HepG2 (cell line): ENCODE measurements around the gene ACSS2. TPM values are rescaled to one million over a fixed set of nuclear protein-coding genes. Genes with fewer than 3 reads are reported as not detected.

Source experiments
- ATAC-seq: fragments of 200-7000 bp; cut with Tn5 transposase; 3 replicates; pipeline ENCODE4 v1.9.1; 2020; ENCODE audit warnings: mild to moderate bottlenecking, moderate library complexity
- BruUV-seq: library from RNA; stranded (reverse); fragments of 400-500 nt; replicated peaks from 2 replicates; lab custom pipeline; 2021; lab: Mats Ljungman, UMichigan
- CTCF ChIA-PET: fragments of 300-600 bp; formaldehyde crosslinking; extraction: SDS; loops from one replicate; lab custom pipeline; 2021; ENCODE audit warnings: low total read pairs, inconsistent platforms, low intra/inter-chr PET ratio; lab: Yijun Ruan, JAX
- POLR2A ChIA-PET: fragments of 350-600 bp; sonication (Branson Sonifier 250); formaldehyde crosslinking; loops from one replicate; lab custom pipeline; 2020; ENCODE audit warnings: antibody characterized with exemption, inconsistent platforms; lab: Yijun Ruan, JAX
- DNase-seq: peaks from one replicate; pipeline ENCODE4 v3.0.0-alpha.2; 2015; ENCODE audit warnings: low spot score
- FAIRE-seq: peaks from 3 replicates; lab custom pipeline; 2011; peaks lifted over from hg19 to GRCh38; lab: Jason Lieb, UNC
- H2AFZ ChIP-seq: one replicate; pipeline ENCODE4 v1.6.1; 2011; ENCODE audit warnings: low read length, inconsistent platforms
- H3K27ac ChIP-seq: fragments of 300-600 bp; 3 replicates; pipeline ENCODE4 v1.8.0; 2011; ENCODE audit warnings: mixed run types, mild to moderate bottlenecking, mixed read lengths, low read length, inconsistent platforms; ENCODE audit not compliant: insufficient read depth; ENCODE audit errors: extremely low read length
- H3K27me3 ChIP-seq, 2 experiments: fragments of 200-600 bp in 1 of 2; 2 replicates in 1 of 2; 3 replicates in 1 of 2; pipeline versions ENCODE4 v1.6.0 to v1.8.0; 2011; ENCODE audit warnings: low read length in 2 of 2, mild to moderate bottlenecking in 2 of 2, moderate library complexity in 2 of 2, inconsistent platforms in 1 of 2; ENCODE audit not compliant: insufficient read depth in 2 of 2, control insufficient read depth in 1 of 2
- H3K36me3 ChIP-seq, 2 experiments: fragments of 200-600 bp in 1 of 2; replicated peaks in 1 of 2; 2 replicates in 1 of 2; 3 replicates in 1 of 2; pipeline versions ENCODE4 v1.5.1 to v1.8.0; 2011; ENCODE audit warnings: low read length in 2 of 2, inconsistent platforms in 1 of 2; ENCODE audit not compliant: insufficient read depth in 2 of 2, control insufficient read depth in 1 of 2
- H3K4me1 ChIP-seq: 2 replicates; pipeline ENCODE4 v1.5.1; 2012; ENCODE audit warnings: low read length, inconsistent platforms; ENCODE audit not compliant: insufficient read depth
- H3K4me2 ChIP-seq: 2 replicates; pipeline ENCODE4 v1.6.0; 2011; ENCODE audit warnings: low read depth, low read length, inconsistent platforms
- H3K4me3 ChIP-seq, 3 experiments: fragments of 200-600 bp in 1 of 3; sonication (generic), shearing (Covaris generic) in 1 of 3; replicated peaks in 1 of 3; 2 replicates each; pipeline ENCODE4 v1.5.1; 2011 to 2016; ENCODE audit warnings: low read length in 3 of 3, inconsistent platforms in 2 of 3, low read depth in 2 of 3, mild to moderate bottlenecking in 2 of 3, control low read depth in 1 of 3, mixed read lengths in 1 of 3; ENCODE audit not compliant: insufficient read depth in 1 of 3
- H3K79me2 ChIP-seq: one replicate; pipeline ENCODE4 v1.6.1; 2011; ENCODE audit warnings: low read length, inconsistent platforms; ENCODE audit not compliant: insufficient read depth
- H3K9ac ChIP-seq: 2 replicates; pipeline ENCODE4 v1.6.0; 2011; ENCODE audit warnings: mild to moderate bottlenecking, low read depth, low read length, inconsistent platforms; ENCODE audit not compliant: insufficient read depth
- H3K9me3 ChIP-seq: 2 replicates; pipeline ENCODE4 v1.5.1; 2012; ENCODE audit warnings: mild to moderate bottlenecking, low read length
- H4K20me1 ChIP-seq: 2 replicates; pipeline ENCODE4 v1.6.0; 2011; ENCODE audit warnings: inconsistent platforms, mild to moderate bottlenecking, low read length, moderate library complexity; ENCODE audit not compliant: insufficient read depth
- ARHGAP35 ChIP-seq: sonication (generic); formaldehyde crosslinking; IDR thresholded peaks from 2 replicates; pipeline ENCODE4 v1.9.0; 2022; ENCODE audit warnings: mild to moderate bottlenecking, inconsistent platforms, moderate library complexity, missing genetic modification reagents, borderline replicate concordance
- ARNT2 ChIP-seq: sonication (generic); formaldehyde crosslinking; IDR thresholded peaks from 2 replicates; pipeline ENCODE4 v1.8.0; 2022; ENCODE audit warnings: mild to moderate bottlenecking, low read depth, missing genetic modification reagents, moderate library complexity
- FOSL1 ChIP-seq: sonication (generic); formaldehyde crosslinking; IDR thresholded peaks from 2 replicates; pipeline ENCODE4 v1.9.0; 2021; ENCODE audit warnings: missing genetic modification reagents, borderline replicate concordance
- FOXA1 ChIP-seq, 2 experiments: fragments of 450-650 bp in 1 of 2; sonication (generic) in 1 of 2; formaldehyde crosslinking in 1 of 2; IDR thresholded peaks; 2 replicates each; pipeline versions ENCODE4 v1.4.0 to v1.6.1; 2016 to 2020; ENCODE audit warnings: missing genetic modification reagents in 1 of 2
- GFI1 ChIP-seq: sonication (generic); formaldehyde crosslinking; IDR thresholded peaks from 2 replicates; pipeline ENCODE4 v1.5.0; 2020; ENCODE audit warnings: missing genetic modification reagents, mild to moderate bottlenecking, borderline replicate concordance
- KLF9 ChIP-seq: IDR thresholded peaks from 2 replicates; pipeline ENCODE4 v1.6.1; 2016; ENCODE audit warnings: low read depth
- KMT2A ChIP-seq: sonication (generic); formaldehyde crosslinking; IDR thresholded peaks from 2 replicates; pipeline ENCODE4 v1.4.0; 2020; ENCODE audit warnings: missing genetic modification reagents
- ZNF180 ChIP-seq: sonication (generic); formaldehyde crosslinking; IDR thresholded peaks from 2 replicates; pipeline ENCODE4 v1.4.0; 2020; ENCODE audit warnings: low read depth, missing genetic modification reagents, borderline replicate concordance
- ZNF446 ChIP-seq: sonication (generic); formaldehyde crosslinking; IDR thresholded peaks from 2 replicates; pipeline ENCODE4 v1.5.0; 2020; ENCODE audit warnings: mild to moderate bottlenecking, missing genetic modification reagents
- WGBS: methylation state at CpG from one replicate; pipeline ENCODE4 v1.1.6; 2017; ENCODE audit warnings: low lambda C conversion rate; 5-methylcytosine and 5-hydroxymethylcytosine counted together
- in situ Hi-C: cut with HindIII; loops from 2 replicates; pipeline ENCODE4 v1.10.0; 2017; ENCODE audit warnings: low pct_unique_long_range_greater_than_20kb; ENCODE audit not compliant: extremely low pct_ligation_motif_present
- intact Hi-C: fragments of 100-400 bp; cut with micrococcal nuclease; formaldehyde crosslinking; loops from one replicate; pipeline ENCODE4 v1.10.0; 2022; ENCODE audit not compliant: unreplicated experiment
- polyA plus RNA-seq, 8 experiments: library from polyadenylated mRNA; depleted of rRNA in 3 of 8; stranded (reverse) in 7 of 8; unstranded in 1 of 8; fragments of >200 nt; fragmentation: Illumina TruSeq in 4 of 8; extraction: Trizol in 4 of 8; gene quantifications; 2 replicates each; pipeline versions ENCODE4 v1.2.1 to v1.2.3, GENCODE V29; 2011 to 2016; ENCODE audit warnings: low read depth in 4 of 8, missing spikeins in 1 of 8, mixed read lengths in 1 of 8; ENCODE audit not compliant: insufficient read depth in 1 of 8
- total RNA-seq, 5 experiments: library from RNA; depleted of rRNA; stranded (reverse); fragments of >200 nt; fragmentation: Illumina TruSeq; extraction: Trizol; gene quantifications; 2 replicates each; pipeline ENCODE4 v1.2.3, GENCODE V29; 2016; ENCODE audit warnings: low read depth in 1 of 5
- TF ChIP-seq, protein P1 (sequence below): sonication (generic); formaldehyde crosslinking; IDR thresholded peaks from 2 replicates; pipeline ENCODE4 v1.8.1; 2023; ENCODE audit warnings: mild to moderate bottlenecking, missing genetic modification reagents
- TF ChIP-seq, protein P2 (sequence below): sonication (generic); formaldehyde crosslinking; conservative IDR thresholded peaks from 2 replicates; pipeline ENCODE4 v1.8.1; 2023; ENCODE audit warnings: missing genetic modification reagents
- TF ChIP-seq, protein P3 (sequence below): sonication (generic); formaldehyde crosslinking; conservative IDR thresholded peaks from 2 replicates; pipeline ENCODE4 v1.4.0; 2020; ENCODE audit warnings: mild to moderate bottlenecking, missing genetic modification reagents, moderate library complexity

Gene ACSS2
- total and polyA plus RNA-seq, 2 of the 13 experiments (the other 11 are each of a cell fraction or from before 2014, with no cell fraction given): 72.8 to 89.7 TPM

DNA sequence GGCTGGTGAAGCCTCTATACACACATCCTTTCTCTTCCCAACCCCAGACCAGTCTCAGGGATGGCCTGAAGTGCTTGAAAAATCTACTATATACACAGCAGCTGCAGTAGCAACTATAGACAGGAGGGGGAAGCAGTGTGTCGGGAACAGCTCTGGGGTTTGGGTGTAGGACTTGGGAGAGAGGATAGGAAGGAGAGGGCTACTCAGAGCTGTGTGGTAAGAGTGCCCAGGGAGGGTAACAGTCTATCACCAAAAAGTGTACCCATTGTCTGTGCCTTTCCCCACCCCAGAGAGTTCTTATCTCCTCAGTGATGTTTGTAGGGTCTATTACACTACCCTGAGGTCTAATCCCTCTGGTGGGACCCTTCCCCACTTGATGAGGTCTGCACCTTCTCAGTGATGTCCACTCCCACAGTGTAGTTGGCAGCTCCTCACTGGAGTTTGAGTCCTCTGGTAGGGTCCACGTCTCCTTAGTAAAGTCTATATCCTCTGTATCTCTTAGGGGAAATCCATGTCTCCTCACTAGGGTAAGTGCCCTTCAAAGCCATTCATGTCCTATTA lies 2.2 kb upstream of the ACSS2 start:
- H3K4me3 ChIP-seq: peak overlapping the region; percentile 39 to 93 (median 41)
- ChIA-PET CTCF (interaction anchor here (1.2 to 6.7 kb wide), 7 partner anchors 74 to 396 kb away, joined by 3 to 123 read pairs (median 7); partner anchors contain the start of genes GSS, MYH7B and TRPC4AP), POLR2A (interaction anchor here (0.6 to 4.1 kb wide), 8 partner anchors 9 to 218 kb away, joined by 3 to 126 read pairs (median 3); partner anchors contain the start of genes GSS, MYH7B, NCOA6 and TRPC4AP)
- BruUV-seq: no TSS peak
- FAIRE-seq (peak; percentile 83), ATAC-seq (peak; percentile 65), DNase-seq (peak; percentile 90)
- H3K4me1 ChIP-seq: peaks cover 55% of the 10 kb centered on the region
- H3K9me3 ChIP-seq: no peaks in the 10 kb centered on the region
- peak overlapping the region; percentile 99 for H3K4me2 ChIP-seq
- H4K20me1 ChIP-seq: no peaks in the 10 kb centered on the region
- peaks cover 28% of the 10 kb centered on the region for H3K79me2 ChIP-seq
- 0% methylated on average over 2 of the region's 2 CpGs for WGBS
- H3K9ac ChIP-seq: peak overlapping the region; percentile 70
- H2AFZ ChIP-seq: peak overlapping the region; percentile 34
- H3K27me3 ChIP-seq: peaks cover 0 to 5% of the 10 kb centered on the region in 2 experiments; a peak in 1 of 5 replicates
- H3K36me3 ChIP-seq: no peaks in the 10 kb centered on the region
- in situ Hi-C loops (loop anchor here (5.0 to 10.0 kb wide), 3 partner anchors 83 to 391 kb away; partner anchors contain the start of genes GSS, MYH7B and TRPC4AP), intact Hi-C loops (loop anchor here (1.0 to 2.0 kb wide), 4 partner anchors 82 to 395 kb away; no protein-coding TSS in a partner anchor)
- H3K27ac ChIP-seq: peak overlapping the region; percentile 66
- peak; percentile 30; the same call in 1 of the 2 replicates for TF ChIP-seq ARNT2 (CRISPR knock-in tag)
- TF ChIP-seq ZNF446: 0 out of 2 replicates have a peak, but pooled peaks have one; percentile 16
- TF ChIP-seq ZNF180 (CRISPR knock-in tag): no peak
- no peak; the same call in 1 of the 2 replicates for TF ChIP-seq ARHGAP35 (CRISPR knock-in tag)
- TF ChIP-seq, protein P1, sequence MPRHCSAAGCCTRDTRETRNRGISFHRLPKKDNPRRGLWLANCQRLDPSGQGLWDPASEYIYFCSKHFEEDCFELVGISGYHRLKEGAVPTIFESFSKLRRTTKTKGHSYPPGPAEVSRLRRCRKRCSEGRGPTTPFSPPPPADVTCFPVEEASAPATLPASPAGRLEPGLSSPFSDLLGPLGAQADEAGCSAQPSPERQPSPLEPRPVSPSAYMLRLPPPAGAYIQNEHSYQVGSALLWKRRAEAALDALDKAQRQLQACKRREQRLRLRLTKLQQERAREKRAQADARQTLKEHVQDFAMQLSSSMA (CRISPR knock-in tag): no peak; the same call in 1 of the 2 replicates
- TF ChIP-seq FOXA1 (IDR thresholded peaks at IDR 0.05): no peak
- peak; percentile 67; the same call in 1 of the 2 replicates for TF ChIP-seq FOXA1 (CRISPR knock-in tag; IDR thresholded peaks at IDR 0.05)
- 0 out of 2 replicates have a peak, but pooled peaks have one; percentile 24 for TF ChIP-seq KLF9 (CRISPR knock-in tag)
- TF ChIP-seq FOSL1 (CRISPR knock-in tag): no peak
- TF ChIP-seq KMT2A (CRISPR knock-in tag): no peak
- TF ChIP-seq, protein P2, sequence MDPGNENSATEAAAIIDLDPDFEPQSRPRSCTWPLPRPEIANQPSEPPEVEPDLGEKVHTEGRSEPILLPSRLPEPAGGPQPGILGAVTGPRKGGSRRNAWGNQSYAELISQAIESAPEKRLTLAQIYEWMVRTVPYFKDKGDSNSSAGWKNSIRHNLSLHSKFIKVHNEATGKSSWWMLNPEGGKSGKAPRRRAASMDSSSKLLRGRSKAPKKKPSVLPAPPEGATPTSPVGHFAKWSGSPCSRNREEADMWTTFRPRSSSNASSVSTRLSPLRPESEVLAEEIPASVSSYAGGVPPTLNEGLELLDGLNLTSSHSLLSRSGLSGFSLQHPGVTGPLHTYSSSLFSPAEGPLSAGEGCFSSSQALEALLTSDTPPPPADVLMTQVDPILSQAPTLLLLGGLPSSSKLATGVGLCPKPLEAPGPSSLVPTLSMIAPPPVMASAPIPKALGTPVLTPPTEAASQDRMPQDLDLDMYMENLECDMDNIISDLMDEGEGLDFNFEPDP (CRISPR knock-in tag): 0 out of 2 replicates have a peak, but pooled peaks have one; percentile 92
- TF ChIP-seq, protein P3, sequence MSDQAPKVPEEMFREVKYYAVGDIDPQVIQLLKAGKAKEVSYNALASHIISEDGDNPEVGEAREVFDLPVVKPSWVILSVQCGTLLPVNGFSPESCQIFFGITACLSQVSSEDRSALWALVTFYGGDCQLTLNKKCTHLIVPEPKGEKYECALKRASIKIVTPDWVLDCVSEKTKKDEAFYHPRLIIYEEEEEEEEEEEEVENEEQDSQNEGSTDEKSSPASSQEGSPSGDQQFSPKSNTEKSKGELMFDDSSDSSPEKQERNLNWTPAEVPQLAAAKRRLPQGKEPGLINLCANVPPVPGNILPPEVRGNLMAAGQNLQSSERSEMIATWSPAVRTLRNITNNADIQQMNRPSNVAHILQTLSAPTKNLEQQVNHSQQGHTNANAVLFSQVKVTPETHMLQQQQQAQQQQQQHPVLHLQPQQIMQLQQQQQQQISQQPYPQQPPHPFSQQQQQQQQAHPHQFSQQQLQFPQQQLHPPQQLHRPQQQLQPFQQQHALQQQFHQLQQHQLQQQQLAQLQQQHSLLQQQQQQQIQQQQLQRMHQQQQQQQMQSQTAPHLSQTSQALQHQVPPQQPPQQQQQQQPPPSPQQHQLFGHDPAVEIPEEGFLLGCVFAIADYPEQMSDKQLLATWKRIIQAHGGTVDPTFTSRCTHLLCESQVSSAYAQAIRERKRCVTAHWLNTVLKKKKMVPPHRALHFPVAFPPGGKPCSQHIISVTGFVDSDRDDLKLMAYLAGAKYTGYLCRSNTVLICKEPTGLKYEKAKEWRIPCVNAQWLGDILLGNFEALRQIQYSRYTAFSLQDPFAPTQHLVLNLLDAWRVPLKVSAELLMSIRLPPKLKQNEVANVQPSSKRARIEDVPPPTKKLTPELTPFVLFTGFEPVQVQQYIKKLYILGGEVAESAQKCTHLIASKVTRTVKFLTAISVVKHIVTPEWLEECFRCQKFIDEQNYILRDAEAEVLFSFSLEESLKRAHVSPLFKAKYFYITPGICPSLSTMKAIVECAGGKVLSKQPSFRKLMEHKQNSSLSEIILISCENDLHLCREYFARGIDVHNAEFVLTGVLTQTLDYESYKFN (CRISPR knock-in tag): no peak
- TF ChIP-seq GFI1 (CRISPR knock-in tag): no peak
